Lung (tissue), 12 donors: Measurements from ENCODE around the gene SLC9A1. TPM values are rescaled to one million over a fixed set of nuclear protein-coding genes. Genes with fewer than 3 reads are reported as not detected.
A peak's percentile ranks its signal among the peaks of the same experiment; 100 is the strongest.

Experiments
- ATAC-seq: fragments of 200-7000 bp; cut with Tn5 transposase; one replicate; pipeline ENCODE4 v1.9.1; 2020; ENCODE audit warnings: moderate number of reproducible peaks; ENCODE audit not compliant: insufficient read depth, low FRiP score
- DNase-seq, 3 donors: peaks; one replicate each; pipeline ENCODE4 v3.0.0-alpha.2; 2013 to 2017
- H3K27ac ChIP-seq, 2 donors: one replicate each; pipeline ENCODE4 v1.5.1; 2013; ENCODE audit warnings: mild to moderate bottlenecking in 2 of 2, moderate library complexity in 2 of 2, control low read depth in 1 of 2, inconsistent platforms in 1 of 2, low read depth in 1 of 2, low read length in 1 of 2
- H3K27me3 ChIP-seq, 3 donors: one replicate each; pipeline ENCODE4 v1.5.1; 2013; ENCODE audit warnings: low read length in 2 of 3; ENCODE audit not compliant: control insufficient read depth in 3 of 3, insufficient read depth in 3 of 3
- H3K36me3 ChIP-seq, 4 donors: one replicate each; pipeline ENCODE4 v1.5.1; 2013; ENCODE audit warnings: low read length in 4 of 4, mild to moderate bottlenecking in 1 of 4, moderate library complexity in 1 of 4; ENCODE audit not compliant: control insufficient read depth in 4 of 4, insufficient read depth in 4 of 4
- H3K4me1 ChIP-seq, 5 donors: one replicate each; pipeline ENCODE4 v1.5.1; 2013; ENCODE audit warnings: low read length in 5 of 5, mild to moderate bottlenecking in 2 of 5, moderate library complexity in 1 of 5; ENCODE audit not compliant: control insufficient read depth in 5 of 5, insufficient read depth in 5 of 5
- H3K4me3 ChIP-seq: one replicate; pipeline ENCODE4 v1.5.1; 2013; ENCODE audit warnings: mild to moderate bottlenecking, control low read depth, moderate library complexity
- H3K9ac ChIP-seq, 2 donors: one replicate each; pipeline ENCODE4 v1.5.1; 2013; ENCODE audit warnings: low read length in 2 of 2, control low read depth in 1 of 2; ENCODE audit not compliant: insufficient read depth in 1 of 2
- H3K9me3 ChIP-seq, 4 donors: one replicate each; pipeline ENCODE4 v1.5.1; 2013; ENCODE audit warnings: low read length in 3 of 4, mild to moderate bottlenecking in 1 of 4, moderate library complexity in 1 of 4; ENCODE audit not compliant: control insufficient read depth in 4 of 4, insufficient read depth in 3 of 4
- CTCF ChIP-seq: IDR thresholded peaks from 2 replicates; pipeline ENCODE4 v1.5.1; 2012; ENCODE audit warnings: mild to moderate bottlenecking; ENCODE audit errors: control extremely low read depth, extremely low read depth
- WGBS, 2 donors: extraction: QIAGEN DNeasy Blood & Tissue Kit; methylation state at CpG; one replicate each; pipeline ENCODE4 v1.1.7; 2013; 5-methylcytosine and 5-hydroxymethylcytosine counted together
- polyA plus RNA-seq, 2 donors: library from polyadenylated mRNA; stranded (reverse); fragments of 200-250 nt; gene quantifications; one replicate each; pipeline ENCODE4 v1.2.1, GENCODE V29; 2013
- total RNA-seq, 2 donors: library from RNA; depleted of rRNA in 1 of 2; stranded (reverse); fragments of >200 nt in 1 of 2; gene quantifications; one replicate each; pipeline ENCODE4 v1.2.1, GENCODE V29; 2014 to 2021
- donor health status: control.
- donor health status: control.
- donor health status: Bipolar disorder and iron deficiency.
- donor health status: healthy.
- donor health status: DM: yes; HTN: yes; CAD: no.

Gene SLC9A1
- total and polyA plus RNA-seq, 4 donors: 19.3 to 48.0 (median 24.6) TPM

- Histone ChIP-seq H3K9me3 (no peaks in the 10 kb centered on the region), H3K36me3 (peaks cover 0 to 39% (median 3%) of the 10 kb centered on the region in 4 donors), H3K27me3 (no peaks in the 10 kb centered on the region), H3K4me3 (no peak overlapping the region), H3K4me1 (peaks cover 8 to 29% (median 14%) of the 10 kb centered on the region in 5 donors), H3K9ac (no peak overlapping the region), H3K27ac (no peak overlapping the region)
- DNase-seq: no peak
- WGBS, 2 donors: 94 to 96% methylated on average over 11 of the region's 11 CpGs
- TF ChIP-seq CTCF: no peak
- no peak for ATAC-seq
Observed at GRCh38 chr1:27101054-27101491, 53.9 kb downstream of the SLC9A1 start.

GRCh38 chr1:27100335-27101053 is 54.4 kb downstream of the SLC9A1 start:
- Histone ChIP-seq H3K4me1 (peaks cover 8 to 29% (median 14%) of the 10 kb centered on the region in 5 donors), H3K36me3 (peaks cover 0 to 33% (median 0%) of the 10 kb centered on the region in 4 donors)

GRCh38 chr1:27099587-27100334 is 55.2 kb downstream of the SLC9A1 start:
- 42 to 47% methylated on average over 13 to 15 of the region's 15 CpGs for WGBS, 2 donors
- no peak for TF ChIP-seq CTCF
- H3K9ac ChIP-seq: peak overlapping the region; percentile 25 to 59
- H3K4me3 ChIP-seq: no peak overlapping the region
- no peaks in the 10 kb centered on the region for H3K9me3 ChIP-seq
- no peaks in the 10 kb centered on the region for H3K27me3 ChIP-seq
- peak overlapping the region; percentile 59 to 75 for H3K27ac ChIP-seq
- peaks cover 0 to 31% (median 0%) of the 10 kb centered on the region in 4 donors for H3K36me3 ChIP-seq
- H3K4me1 ChIP-seq: peaks cover 8 to 29% (median 14%) of the 10 kb centered on the region in 5 donors
- DNase-seq (peak; percentile 82 to 89 (median 83)), ATAC-seq (peak; percentile 36)

More at GRCh38 chr1:27100335-27101053, 54.4 kb downstream of the SLC9A1 start:
- no peak for TF ChIP-seq CTCF
- Histone ChIP-seq H3K27me3 (no peaks in the 10 kb centered on the region), H3K9ac (no peak overlapping the region), H3K4me3 (no peak overlapping the region), H3K27ac (peak overlapping the region; percentile 59 to 75), H3K9me3 (no peaks in the 10 kb centered on the region)
- no peak for ATAC-seq
- 92 to 94% methylated on average over 33 of the region's 33 CpGs for WGBS, 2 donors
- DNase-seq: no peak
